H9 (cell line): ENCODE results near the gene OSM. TPM values are rescaled to one million over a fixed set of nuclear protein-coding genes. Genes with fewer than 3 reads are reported as not detected.

ENCODE experiments used
- DNase-seq: peaks from one replicate; pipeline ENCODE4 v3.0.0-alpha.2; 2017
- H2AFZ ChIP-seq: one replicate; pipeline ENCODE4 v1.6.1; 2013; ENCODE audit warnings: mild to moderate bottlenecking, low read length, control low read depth, moderate library complexity
- H2AK5ac ChIP-seq: 2 replicates; pipeline ENCODE4 v1.6.1; 2013; ENCODE audit warnings: low read length, control low read depth, mixed read lengths; ENCODE audit not compliant: insufficient read length
- H2BK120ac ChIP-seq: one replicate; pipeline ENCODE4 v1.6.1; 2013; ENCODE audit warnings: low read depth, mild to moderate bottlenecking, low read length, control low read depth, inconsistent platforms; ENCODE audit not compliant: poor library complexity, severe bottlenecking
- H2BK12ac ChIP-seq: 2 replicates; pipeline ENCODE4 v1.6.1; 2013; ENCODE audit warnings: low read length, control low read depth, mixed read lengths, low read depth; ENCODE audit not compliant: insufficient read length
- H2BK15ac ChIP-seq: 2 replicates; pipeline ENCODE4 v1.6.1; 2013; ENCODE audit warnings: low read depth, low read length, control low read depth
- H2BK20ac ChIP-seq: one replicate; pipeline ENCODE4 v1.6.1; 2013; ENCODE audit warnings: low read depth, mild to moderate bottlenecking, low read length, control low read depth, inconsistent platforms; ENCODE audit not compliant: poor library complexity, severe bottlenecking
- H2BK5ac ChIP-seq: 2 replicates; pipeline ENCODE4 v1.6.1; 2013; ENCODE audit warnings: low read length, control low read depth, mixed read lengths; ENCODE audit not compliant: insufficient read length
- H3K14ac ChIP-seq: 2 replicates; pipeline ENCODE4 v1.6.1; 2013; ENCODE audit warnings: low read length, control low read depth; ENCODE audit not compliant: insufficient read depth
- H3K18ac ChIP-seq: 2 replicates; pipeline ENCODE4 v1.6.1; 2013; ENCODE audit warnings: low read depth, mild to moderate bottlenecking, mixed read lengths, low read length, control low read depth; ENCODE audit not compliant: insufficient read length
- H3K23ac ChIP-seq: 2 replicates; pipeline ENCODE4 v1.6.1; 2013; ENCODE audit warnings: low read length, control low read depth, mixed read lengths, low read depth; ENCODE audit not compliant: insufficient read length
- H3K23me2 ChIP-seq: 2 replicates; pipeline ENCODE4 v1.6.1; 2013; ENCODE audit warnings: low read depth, mild to moderate bottlenecking, mixed read lengths, low read length, control low read depth; ENCODE audit not compliant: insufficient read length, poor library complexity, severe bottlenecking
- H3K27ac ChIP-seq: 2 replicates; pipeline ENCODE4 v1.5.1; 2013; ENCODE audit warnings: low read length, control low read depth, mixed read lengths, low read depth; ENCODE audit not compliant: insufficient read length
- H3K27me3 ChIP-seq: 2 replicates; pipeline ENCODE4 v1.6.1; 2013; ENCODE audit warnings: low read length, control low read depth, inconsistent platforms; ENCODE audit not compliant: insufficient read depth
- H3K4ac ChIP-seq: 2 replicates; pipeline ENCODE4 v1.6.1; 2013; ENCODE audit warnings: low read depth, mild to moderate bottlenecking, control low read depth, inconsistent platforms, low read length, moderate library complexity
- H3K4me1 ChIP-seq: 2 replicates; pipeline ENCODE4 v1.6.1; 2013; ENCODE audit warnings: low read length, control low read depth, inconsistent platforms; ENCODE audit not compliant: insufficient read depth
- H3K4me2 ChIP-seq: 2 replicates; pipeline ENCODE4 v1.6.1; 2013; ENCODE audit warnings: low read length, control low read depth, mixed read lengths; ENCODE audit not compliant: insufficient read length, insufficient read depth
- H3K56ac ChIP-seq: 2 replicates; pipeline ENCODE4 v1.6.1; 2013; ENCODE audit warnings: low read depth, mild to moderate bottlenecking, mixed read lengths, low read length, control low read depth; ENCODE audit not compliant: insufficient read length
- H3K79me1 ChIP-seq: 2 replicates; pipeline ENCODE4 v1.6.1; 2013; ENCODE audit warnings: low read depth, mild to moderate bottlenecking, moderate library complexity, low read length, control low read depth, inconsistent platforms; ENCODE audit not compliant: insufficient read depth, poor library complexity, severe bottlenecking
- H3K79me2 ChIP-seq: 2 replicates; pipeline ENCODE4 v1.6.1; 2013; ENCODE audit warnings: low read length, control low read depth, inconsistent platforms; ENCODE audit not compliant: insufficient read depth
- H3K9ac ChIP-seq: 2 replicates; pipeline ENCODE4 v1.6.1; 2013; ENCODE audit warnings: low read length, control low read depth, mixed read lengths; ENCODE audit not compliant: insufficient read length; ENCODE audit errors: extremely low read depth
- H3K9me3 ChIP-seq: one replicate; pipeline ENCODE4 v1.6.1; 2013; ENCODE audit warnings: low read depth, low read length, inconsistent platforms; ENCODE audit not compliant: control insufficient read depth
- H3T11ph ChIP-seq: one replicate; pipeline ENCODE4 v1.6.1; 2013; ENCODE audit warnings: mild to moderate bottlenecking, low read length, control low read depth, inconsistent platforms
- H4K20me1 ChIP-seq: one replicate; pipeline ENCODE4 v1.6.1; 2013; ENCODE audit not compliant: control insufficient read depth, insufficient read length, insufficient read depth
- H4K5ac ChIP-seq: 2 replicates; pipeline ENCODE4 v1.6.1; 2013; ENCODE audit warnings: low read depth, mild to moderate bottlenecking, mixed read lengths, low read length, control low read depth; ENCODE audit not compliant: insufficient read length
- H4K8ac ChIP-seq: replicated peaks from 2 replicates; pipeline ENCODE4 v1.6.1; 2013; ENCODE audit warnings: low read length, control low read depth, mixed read lengths, low read depth; ENCODE audit not compliant: insufficient read length
- H4K91ac ChIP-seq: 2 replicates; pipeline ENCODE4 v1.6.1; 2013; ENCODE audit warnings: low read depth, mild to moderate bottlenecking, moderate library complexity, mixed read lengths, low read length, control low read depth; ENCODE audit not compliant: insufficient read length
- H3K27ac Mint-ChIP-seq, 3 experiments: 2 replicates in 2 of 3; 3 replicates in 1 of 3; pipeline ENCODE4 v1.8.0; 2020 to 2021; ENCODE audit warnings: mixed read lengths in 3 of 3, mild to moderate bottlenecking in 1 of 3, moderate library complexity in 1 of 3
- H3K27me3 Mint-ChIP-seq: 2 replicates; pipeline ENCODE4 v1.8.0; 2021; ENCODE audit warnings: low read depth, mild to moderate bottlenecking, moderate library complexity, mixed read lengths
- H3K36me3 Mint-ChIP-seq, 3 experiments: 2 replicates in 2 of 3; 3 replicates in 1 of 3; pipeline ENCODE4 v1.8.0; 2020 to 2021; ENCODE audit warnings: low read depth in 3 of 3, mixed read lengths in 3 of 3; ENCODE audit not compliant: insufficient read depth in 1 of 3
- H3K4me1 Mint-ChIP-seq, 2 experiments: 2 replicates each; pipeline ENCODE4 v1.8.0; 2020; ENCODE audit warnings: mixed read lengths in 2 of 2
- H3K4me3 Mint-ChIP-seq, 2 experiments: 2 replicates in 1 of 2; 3 replicates in 1 of 2; pipeline ENCODE4 v1.8.0; 2020 to 2021; ENCODE audit warnings: mild to moderate bottlenecking in 2 of 2, mixed read lengths in 2 of 2, moderate library complexity in 1 of 2
- H3K9me3 Mint-ChIP-seq, 2 experiments: 2 replicates in 1 of 2; 3 replicates in 1 of 2; pipeline ENCODE4 v1.8.0; 2020; ENCODE audit warnings: mild to moderate bottlenecking in 2 of 2, mixed read lengths in 2 of 2, moderate library complexity in 1 of 2
- WGBS: extraction: QIAGEN DNeasy Blood & Tissue Kit; methylation state at CpG from one replicate; pipeline ENCODE4 v1.1.7; 2013; ENCODE audit warnings: missing lambda C conversion rate, low lambda C conversion rate, mixed read lengths; ENCODE audit not compliant: insufficient read length; ENCODE audit errors: extremely low coverage; 5-methylcytosine and 5-hydroxymethylcytosine counted together
- total RNA-seq: library from RNA; stranded (reverse); gene quantifications from 2 replicates; pipeline ENCODE4 v1.2.1, GENCODE V29; 2021
- TF ChIP-seq, protein P1 (sequence below): fragments of 200-600 bp; sonication (generic); conservative IDR thresholded peaks from 3 replicates; pipeline ENCODE4 v1.8.0; 2021; ENCODE audit warnings: antibody characterized with exemption, mild to moderate bottlenecking

OSM gene
- total RNA-seq, 1 experiment from 2014 or later: not detected

DNA sequence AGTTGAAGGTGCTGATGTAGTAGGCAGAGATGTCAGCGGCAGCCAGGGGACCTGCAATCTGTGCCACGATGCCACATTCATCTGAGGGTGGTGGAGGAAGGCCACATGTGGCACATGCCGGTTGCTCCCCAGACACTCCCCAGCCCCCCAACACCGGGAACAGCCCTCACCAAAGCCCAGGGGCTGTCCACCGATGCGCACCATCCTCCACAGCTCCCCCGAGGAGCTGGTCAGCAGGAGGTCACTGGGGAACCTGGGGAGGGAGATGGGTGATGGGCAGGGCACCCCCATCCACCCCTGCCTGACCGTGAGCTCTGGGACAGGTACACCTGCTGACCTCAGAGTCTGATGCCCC, 19.2 kb upstream of the OSM start:
- no CpG with 5 or more reads among the region's 8 CpGs for WGBS
- Histone ChIP-seq H3K4ac (no peak overlapping the region), H3K27ac (no peak overlapping the region), H3K23ac (no peak overlapping the region), H2BK120ac (no peak overlapping the region), H3K9ac (no peak overlapping the region), H4K5ac (no peak overlapping the region), H3K79me1 (no peaks in the 10 kb centered on the region), H3K27me3 (no peaks in the 10 kb centered on the region), H2BK20ac (no peak overlapping the region), H3K23me2 (peaks cover 8% of the 10 kb centered on the region), H3T11ph (no peak overlapping the region), H4K8ac (no peak overlapping the region), H3K14ac (no peak overlapping the region), H2AK5ac (no peak overlapping the region), H3K4me1 (no peaks in the 10 kb centered on the region; the same call in 1 of the 2 replicates), H2AFZ (no peak overlapping the region), H3K18ac (no peak overlapping the region), H3K56ac (no peak overlapping the region), H3K4me2 (no peak overlapping the region), H2BK15ac (no peak overlapping the region), H3K9me3 (no peaks in the 10 kb centered on the region), H2BK5ac (no peak overlapping the region), H2BK12ac (no peak overlapping the region), H3K79me2 (no peaks in the 10 kb centered on the region), H4K91ac (no peak overlapping the region), H4K20me1 (no peaks in the 10 kb centered on the region)
- peaks cover 0 to 2% (median 0%) of the 10 kb centered on the region in 3 experiments; a peak in 1 of 7 replicates for H3K36me3 Mint-ChIP-seq
- H3K9me3 Mint-ChIP-seq: no peaks in the 10 kb centered on the region
- peaks cover 5 to 16% of the 10 kb centered on the region in 2 experiments for H3K4me1 Mint-ChIP-seq
- DNase-seq: no peak
- H3K27me3 Mint-ChIP-seq: no peaks in the 10 kb centered on the region
- H3K4me3 Mint-ChIP-seq: no peak overlapping the region
- no peak overlapping the region for H3K27ac Mint-ChIP-seq
- TF ChIP-seq, protein P1, sequence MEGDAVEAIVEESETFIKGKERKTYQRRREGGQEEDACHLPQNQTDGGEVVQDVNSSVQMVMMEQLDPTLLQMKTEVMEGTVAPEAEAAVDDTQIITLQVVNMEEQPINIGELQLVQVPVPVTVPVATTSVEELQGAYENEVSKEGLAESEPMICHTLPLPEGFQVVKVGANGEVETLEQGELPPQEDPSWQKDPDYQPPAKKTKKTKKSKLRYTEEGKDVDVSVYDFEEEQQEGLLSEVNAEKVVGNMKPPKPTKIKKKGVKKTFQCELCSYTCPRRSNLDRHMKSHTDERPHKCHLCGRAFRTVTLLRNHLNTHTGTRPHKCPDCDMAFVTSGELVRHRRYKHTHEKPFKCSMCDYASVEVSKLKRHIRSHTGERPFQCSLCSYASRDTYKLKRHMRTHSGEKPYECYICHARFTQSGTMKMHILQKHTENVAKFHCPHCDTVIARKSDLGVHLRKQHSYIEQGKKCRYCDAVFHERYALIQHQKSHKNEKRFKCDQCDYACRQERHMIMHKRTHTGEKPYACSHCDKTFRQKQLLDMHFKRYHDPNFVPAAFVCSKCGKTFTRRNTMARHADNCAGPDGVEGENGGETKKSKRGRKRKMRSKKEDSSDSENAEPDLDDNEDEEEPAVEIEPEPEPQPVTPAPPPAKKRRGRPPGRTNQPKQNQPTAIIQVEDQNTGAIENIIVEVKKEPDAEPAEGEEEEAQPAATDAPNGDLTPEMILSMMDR: no peak
